ENCODE data around the gene PLCB4. TPM values are rescaled to one million over a fixed set of nuclear protein-coding genes. Genes with fewer than 3 reads are reported as not detected.

PLCB4 gene
- polyA plus RNA-seq, 3 donors: not detected

- H3K79me2 ChIP-seq (ENCODE audit: insufficient read depth, low read length): no peaks in the 10 kb centered on the region
- H3K36me3 ChIP-seq (replicated peaks in 1 of 2; ENCODE audit: control insufficient read depth in 1 of 2, insufficient read depth in 2 of 2, low read length in 2 of 2): no peaks in the 10 kb centered on the region
- peaks cover 5% of the 10 kb centered on the region for H3K4me1 Mint-ChIP-seq
- H3K4me1 ChIP-seq (ENCODE audit: control insufficient read depth in 1 of 2, insufficient read depth in 2 of 2, low read length in 2 of 2): no peaks in the 10 kb centered on the region
- no peak for TF ChIP-seq CTCF (IDR thresholded peaks at IDR 0.05)
- no peak overlapping the region for H3K4me3 ChIP-seq (replicated peaks in 1 of 3; ENCODE audit: low read depth in 2 of 3, low read length in 3 of 3)
- no peak overlapping the region for H3K27ac Mint-ChIP-seq
- no peaks in the 10 kb centered on the region for H4K20me1 ChIP-seq (ENCODE audit: insufficient read depth, low read length)
- H3K27ac ChIP-seq (ENCODE audit: low read depth in 1 of 2, low read length in 2 of 2): no peak overlapping the region
- DNase-seq: no peak
- intact Hi-C loops (cut with micrococcal nuclease): no loop called here
- no peaks in the 10 kb centered on the region for H3K27me3 ChIP-seq (ENCODE audit: control insufficient read depth in 2 of 2, insufficient read depth in 2 of 2, low read length in 2 of 2)
- H3K36me3 Mint-ChIP-seq: no peaks in the 10 kb centered on the region
- H3K27me3 Mint-ChIP-seq (ENCODE audit: low read depth in 3 of 3): peaks cover 0 to 2% (median 0%) of the 10 kb centered on the region in 3 donors
- no CpG with 5 or more reads among the region's 5 CpGs for whole genome bisulfite sequencing (ENCODE audit: insufficient coverage)
- H3K9ac ChIP-seq (ENCODE audit: insufficient read depth, low read length, poor library complexity, severe bottlenecking): no peak overlapping the region
- no peak overlapping the region for H3K4me2 ChIP-seq (replicated peaks; ENCODE audit: extremely low read depth, low read length, poor library complexity, severe bottlenecking)
- H3K9me3 ChIP-seq (replicated peaks in 1 of 2; ENCODE audit: control insufficient read depth in 1 of 2, insufficient read depth in 1 of 2, low read length in 2 of 2): no peaks in the 10 kb centered on the region
- no peak overlapping the region for H2AFZ ChIP-seq (ENCODE audit: insufficient read depth, low read depth, low read length, poor library complexity, severe bottlenecking)
- no peak overlapping the region for H3K4me3 Mint-ChIP-seq
- H3K9me3 Mint-ChIP-seq: no peaks in the 10 kb centered on the region
Measured at GRCh38 chr20:9078826-9079731, 10.2 kb downstream of the PLCB4 start.

- no peak for DNase-seq
- no peaks in the 10 kb centered on the region for H3K9me3 Mint-ChIP-seq
- Histone ChIP-seq H3K9ac (ENCODE audit: insufficient read depth, low read length, poor library complexity, severe bottlenecking) (no peak overlapping the region), H2AFZ (ENCODE audit: insufficient read depth, low read depth, low read length, poor library complexity, severe bottlenecking) (no peak overlapping the region), H3K9me3 (replicated peaks in 1 of 2; ENCODE audit: control insufficient read depth in 1 of 2, insufficient read depth in 1 of 2, low read length in 2 of 2) (no peaks in the 10 kb centered on the region), H3K4me3 (replicated peaks in 1 of 3; ENCODE audit: low read depth in 2 of 3, low read length in 3 of 3) (no peak overlapping the region), H4K20me1 (ENCODE audit: insufficient read depth, low read length) (no peaks in the 10 kb centered on the region), H3K27me3 (ENCODE audit: control insufficient read depth in 2 of 2, insufficient read depth in 2 of 2, low read length in 2 of 2) (no peaks in the 10 kb centered on the region), H3K27ac (ENCODE audit: low read depth in 1 of 2, low read length in 2 of 2) (no peak overlapping the region), H3K36me3 (replicated peaks in 1 of 2; ENCODE audit: control insufficient read depth in 1 of 2, insufficient read depth in 2 of 2, low read length in 2 of 2) (no peaks in the 10 kb centered on the region), H3K4me2 (replicated peaks; ENCODE audit: extremely low read depth, low read length, poor library complexity, severe bottlenecking) (no peak overlapping the region), H3K79me2 (ENCODE audit: insufficient read depth, low read length) (no peaks in the 10 kb centered on the region), H3K4me1 (ENCODE audit: control insufficient read depth in 1 of 2, insufficient read depth in 2 of 2, low read length in 2 of 2) (no peaks in the 10 kb centered on the region)
- peaks cover 5% of the 10 kb centered on the region for H3K4me1 Mint-ChIP-seq
- no peak for TF ChIP-seq CTCF (IDR thresholded peaks at IDR 0.05)
- H3K27ac Mint-ChIP-seq: no peak overlapping the region
- WGBS (ENCODE audit: insufficient coverage): no CpG with 5 or more reads among the region's 1 CpG
- intact Hi-C loops (cut with micrococcal nuclease): no loop called here
- no peaks in the 10 kb centered on the region for H3K36me3 Mint-ChIP-seq
- H3K27me3 Mint-ChIP-seq (ENCODE audit: low read depth in 3 of 3): peaks cover 0 to 4% (median 0%) of the 10 kb centered on the region in 3 donors
- H3K4me3 Mint-ChIP-seq: no peak overlapping the region
Measured at GRCh38 chr20:9081423-9081966, 12.6 kb downstream of the PLCB4 start.

Data from CD14-positive monocyte (primary cell).